Peyer's patch (tissue), 4 donors: ENCODE data around the gene FN1. TPM values are rescaled to one million over a fixed set of nuclear protein-coding genes. Genes with fewer than 3 reads are reported as not detected.

Experiments used
- DNase-seq, 3 donors: peaks; one replicate each; pipeline ENCODE4 v3.0.0-alpha.2; 2017 to 2019
- H3K27ac ChIP-seq, 4 donors: fragments of 200-600 bp; sonication (generic); one replicate each; pipeline ENCODE4 v1.5.1; 2016 to 2019
- H3K27me3 ChIP-seq, 2 donors: fragments of 200-600 bp; sonication (generic); one replicate each; pipeline ENCODE4 v1.5.1; 2019
- H3K36me3 ChIP-seq, 3 donors: fragments of 200-600 bp; sonication (generic); one replicate each; pipeline ENCODE4 v1.5.1; 2016 to 2019
- H3K4me1 ChIP-seq, 4 donors: fragments of 200-600 bp; sonication (generic); one replicate each; pipeline ENCODE4 v1.5.1; 2016 to 2019
- H3K4me3 ChIP-seq, 4 donors: fragments of 200-600 bp; sonication (generic); 1 replicate in 3 of 4; 2 replicates in 1 of 4; pipeline ENCODE4 v1.5.1; 2016 to 2019; ENCODE audit warnings: mild to moderate bottlenecking in 1 of 4
- H3K9me3 ChIP-seq, 4 donors: fragments of 200-600 bp; sonication (generic); one replicate each; pipeline ENCODE4 v1.5.1; 2016 to 2019; ENCODE audit warnings: mild to moderate bottlenecking in 1 of 4
- CTCF ChIP-seq, 6 experiments: fragments of 450-650 bp in 4 of 6; fragments of 200-600 bp in 2 of 6; sonication (generic) in 1 of 6; IDR thresholded peaks; one replicate each; pipeline ENCODE4 v1.5.1; 2017 to 2019; ENCODE audit warnings: antibody characterized with exemption in 6 of 6, mild to moderate bottlenecking in 3 of 6, moderate library complexity in 1 of 6
- POLR2A ChIP-seq, 2 donors: fragments of 450-650 bp; IDR thresholded peaks; one replicate each; pipeline ENCODE4 v1.5.1; 2017; ENCODE audit warnings: antibody characterized with exemption in 2 of 2, mild to moderate bottlenecking in 2 of 2, moderate library complexity in 2 of 2
- total RNA-seq, 4 donors: library from RNA; depleted of rRNA; stranded (reverse); fragments of >200 nt; gene quantifications; one replicate each; pipeline ENCODE4 v1.1.0, GENCODE V29; 2016

FN1 gene
- total RNA-seq, 4 donors from 2014 or later = 28.0 to 152 (median 72.8) TPM

- H3K4me1 ChIP-seq = no peaks in the 10 kb centered on the region
- no peaks in the 10 kb centered on the region for H3K27me3 ChIP-seq
- H3K9me3 ChIP-seq = no peaks in the 10 kb centered on the region
- no peak overlapping the region for H3K4me3 ChIP-seq
- H3K36me3 ChIP-seq = no peaks in the 10 kb centered on the region
- H3K27ac ChIP-seq = no peak overlapping the region
- no peak for TF ChIP-seq POLR2A (IDR thresholded peaks at IDR 0.05)
- no peak for TF ChIP-seq CTCF (IDR thresholded peaks at IDR 0.05)
- DNase-seq = no peak
Measured at GRCh38 chr2:215423928-215424540, 11.8 kb downstream of the FN1 start.

GRCh38 chr2:215423234-215423633 lies 12.6 kb downstream of the FN1 start:
- no peaks in the 10 kb centered on the region for H3K4me1 ChIP-seq
- no peak overlapping the region for H3K27ac ChIP-seq
- DNase-seq = no peak
- H3K4me3 ChIP-seq = no peak overlapping the region
- H3K36me3 ChIP-seq = no peaks in the 10 kb centered on the region
- H3K9me3 ChIP-seq = no peaks in the 10 kb centered on the region
- TF ChIP-seq CTCF (IDR thresholded peaks at IDR 0.05) = no peak
- no peak for TF ChIP-seq POLR2A (IDR thresholded peaks at IDR 0.05)
- no peaks in the 10 kb centered on the region for H3K27me3 ChIP-seq

- DNase-seq = no peak
- TF ChIP-seq CTCF (IDR thresholded peaks at IDR 0.05) = no peak
- no peak for TF ChIP-seq POLR2A (IDR thresholded peaks at IDR 0.05)
- Histone ChIP-seq H3K36me3 (no peaks in the 10 kb centered on the region), H3K27me3 (no peaks in the 10 kb centered on the region), H3K4me1 (no peaks in the 10 kb centered on the region), H3K27ac (no peak overlapping the region), H3K4me3 (no peak overlapping the region), H3K9me3 (no peaks in the 10 kb centered on the region)
Measured at GRCh38 chr2:215422676-215423075, 13.2 kb downstream of the FN1 start.

GRCh38 chr2:215421859-215422461 lies 13.9 kb downstream of the FN1 start:
- Histone ChIP-seq H3K27me3 (no peaks in the 10 kb centered on the region), H3K4me3 (no peak overlapping the region), H3K27ac (no peak overlapping the region), H3K9me3 (no peaks in the 10 kb centered on the region), H3K36me3 (no peaks in the 10 kb centered on the region), H3K4me1 (no peaks in the 10 kb centered on the region)
- TF ChIP-seq CTCF (IDR thresholded peaks at IDR 0.05) (no peak), POLR2A (IDR thresholded peaks at IDR 0.05) (no peak)
- DNase-seq = no peak

- no peak for TF ChIP-seq POLR2A (IDR thresholded peaks at IDR 0.05)
- TF ChIP-seq CTCF (IDR thresholded peaks at IDR 0.05) = no peak
- H3K27ac ChIP-seq = no peak overlapping the region
- no peak for DNase-seq
- H3K27me3 ChIP-seq = no peaks in the 10 kb centered on the region
- no peaks in the 10 kb centered on the region for H3K4me1 ChIP-seq
- H3K4me3 ChIP-seq = no peak overlapping the region
- no peaks in the 10 kb centered on the region for H3K36me3 ChIP-seq
- no peaks in the 10 kb centered on the region for H3K9me3 ChIP-seq
Measured at GRCh38 chr2:215420471-215420935, 15.4 kb downstream of the FN1 start.
